Muscle of back (tissue), 11 donors: Measurements from ENCODE around the gene FBXL7. TPM values are rescaled to one million over a fixed set of nuclear protein-coding genes. Genes with fewer than 3 reads are reported as not detected.

Experiments
- DNase-seq, 3 donors: peaks; one replicate each; pipeline versions ENCODE4 v3.0.0 to v3.0.0-alpha.2; 2013
- polyA plus RNA-seq, 10 donors: library from polyadenylated mRNA; unstranded; fragments of 120-200 nt; gene quantifications; one replicate each; pipeline ENCODE4 v1.2.1, GENCODE V29; 2013; ENCODE audit not compliant: insufficient read length in 10 of 10

FBXL7 gene
- polyA plus RNA-seq, 10 donors: 20.2 to 28.4 (median 23.1) TPM

GRCh38 chr5:15611008-15611407 lies 111.0 kb downstream of the FBXL7 start:
- DNase-seq: no peak

- DNase-seq: no peak
These were observed 113.1 kb downstream of the FBXL7 start for GRCh38 chr5:15612915-15613635.

GRCh38 chr5:15614679-15615078 lies 114.7 kb downstream of the FBXL7 start:
- DNase-seq: no peak

GRCh38 chr5:15615859-15616258 lies 115.9 kb downstream of the FBXL7 start:
- DNase-seq: no peak

GRCh38 chr5:15618938-15619337 lies 119.0 kb downstream of the FBXL7 start:
- no peak for DNase-seq

- DNase-seq: peak in 1 of 3 donors; percentile 56
These were observed 120.5 kb downstream of the FBXL7 start for GRCh38 chr5:15620501-15620900.

- peak in 1 of 3 donors; percentile 74 for DNase-seq
These were observed 121.1 kb downstream of the FBXL7 start for GRCh38 chr5:15621094-15621493.

GRCh38 chr5:15623794-15624193 lies 123.8 kb downstream of the FBXL7 start:
- no peak for DNase-seq

GRCh38 chr5:15627109-15627508 lies 127.1 kb downstream of the FBXL7 start:
- no peak for DNase-seq

GRCh38 chr5:15627647-15628046 lies 127.7 kb downstream of the FBXL7 start:
- no peak for DNase-seq

- no peak for DNase-seq
These were observed 130.5 kb downstream of the FBXL7 start for GRCh38 chr5:15630441-15630840.

- no peak for DNase-seq
These were observed 134.8 kb downstream of the FBXL7 start for GRCh38 chr5:15634591-15635288.

GRCh38 chr5:15635289-15635616 lies 135.3 kb downstream of the FBXL7 start:
- no peak for DNase-seq

- DNase-seq: no peak
These were observed 137.4 kb downstream of the FBXL7 start for GRCh38 chr5:15637345-15637744.

GRCh38 chr5:15637886-15638285 lies 137.9 kb downstream of the FBXL7 start:
- DNase-seq: no peak

- no peak for DNase-seq
These were observed 138.3 kb downstream of the FBXL7 start for GRCh38 chr5:15638296-15638695.

GRCh38 chr5:15639288-15639687 lies 139.3 kb downstream of the FBXL7 start:
- DNase-seq: no peak

- no peak for DNase-seq
These were observed 140.1 kb downstream of the FBXL7 start for GRCh38 chr5:15640116-15640515.

- peak in 1 of 3 donors; percentile 17 for DNase-seq
These were observed 143.8 kb downstream of the FBXL7 start for GRCh38 chr5:15643731-15644130.

GRCh38 chr5:15645381-15646160 lies 145.6 kb downstream of the FBXL7 start:
- peak in 1 of 3 donors; percentile 49 for DNase-seq

GRCh38 chr5:15646371-15646770 lies 146.4 kb downstream of the FBXL7 start:
- peak; percentile 35 to 76 (median 49) for DNase-seq

GRCh38 chr5:15647251-15647650 lies 147.3 kb downstream of the FBXL7 start:
- no peak for DNase-seq

GRCh38 chr5:15650266-15650665 lies 150.3 kb downstream of the FBXL7 start:
- no peak for DNase-seq
